ENCODE results near the gene GADL1.

Gene GADL1

DNA sequence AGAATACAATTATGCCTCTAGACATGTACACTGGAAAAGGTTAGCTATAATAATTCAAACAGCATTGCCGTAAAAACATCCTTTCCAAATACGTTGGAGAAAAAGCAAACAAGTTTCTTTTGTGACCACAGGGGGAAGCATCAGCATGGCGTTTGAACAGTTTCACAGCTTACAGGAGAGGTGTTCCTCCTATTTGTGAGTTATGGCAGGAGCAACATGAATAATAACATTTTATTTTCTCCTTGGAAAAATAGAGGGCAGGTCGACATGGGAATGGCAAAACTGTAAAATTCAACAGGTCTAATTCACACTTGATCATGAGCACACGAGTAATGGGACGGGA, 39.7 kb upstream of the GADL1 start:
- DNase-seq = no peak
- no peaks in the 10 kb centered on the region for H3K36me3 ChIP-seq
- intact Hi-C loops (cut with DNase I; ENCODE audit: low total_unique reads) = no loop called here
- peak overlapping the region; percentile 30 to 36 for H3K4me3 ChIP-seq
- peak overlapping the region; percentile 6 to 26 for H3K27ac ChIP-seq
- TF ChIP-seq, protein P1, sequence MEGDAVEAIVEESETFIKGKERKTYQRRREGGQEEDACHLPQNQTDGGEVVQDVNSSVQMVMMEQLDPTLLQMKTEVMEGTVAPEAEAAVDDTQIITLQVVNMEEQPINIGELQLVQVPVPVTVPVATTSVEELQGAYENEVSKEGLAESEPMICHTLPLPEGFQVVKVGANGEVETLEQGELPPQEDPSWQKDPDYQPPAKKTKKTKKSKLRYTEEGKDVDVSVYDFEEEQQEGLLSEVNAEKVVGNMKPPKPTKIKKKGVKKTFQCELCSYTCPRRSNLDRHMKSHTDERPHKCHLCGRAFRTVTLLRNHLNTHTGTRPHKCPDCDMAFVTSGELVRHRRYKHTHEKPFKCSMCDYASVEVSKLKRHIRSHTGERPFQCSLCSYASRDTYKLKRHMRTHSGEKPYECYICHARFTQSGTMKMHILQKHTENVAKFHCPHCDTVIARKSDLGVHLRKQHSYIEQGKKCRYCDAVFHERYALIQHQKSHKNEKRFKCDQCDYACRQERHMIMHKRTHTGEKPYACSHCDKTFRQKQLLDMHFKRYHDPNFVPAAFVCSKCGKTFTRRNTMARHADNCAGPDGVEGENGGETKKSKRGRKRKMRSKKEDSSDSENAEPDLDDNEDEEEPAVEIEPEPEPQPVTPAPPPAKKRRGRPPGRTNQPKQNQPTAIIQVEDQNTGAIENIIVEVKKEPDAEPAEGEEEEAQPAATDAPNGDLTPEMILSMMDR (IDR thresholded peaks at IDR 0.05) = peak; percentile 56 to 74
- no peaks in the 10 kb centered on the region for H3K27me3 ChIP-seq
- H3K4me1 ChIP-seq = peaks cover 0 to 17% (median 3%) of the 10 kb centered on the region in 4 donors
- no peaks in the 10 kb centered on the region for H3K9me3 ChIP-seq

DNA sequence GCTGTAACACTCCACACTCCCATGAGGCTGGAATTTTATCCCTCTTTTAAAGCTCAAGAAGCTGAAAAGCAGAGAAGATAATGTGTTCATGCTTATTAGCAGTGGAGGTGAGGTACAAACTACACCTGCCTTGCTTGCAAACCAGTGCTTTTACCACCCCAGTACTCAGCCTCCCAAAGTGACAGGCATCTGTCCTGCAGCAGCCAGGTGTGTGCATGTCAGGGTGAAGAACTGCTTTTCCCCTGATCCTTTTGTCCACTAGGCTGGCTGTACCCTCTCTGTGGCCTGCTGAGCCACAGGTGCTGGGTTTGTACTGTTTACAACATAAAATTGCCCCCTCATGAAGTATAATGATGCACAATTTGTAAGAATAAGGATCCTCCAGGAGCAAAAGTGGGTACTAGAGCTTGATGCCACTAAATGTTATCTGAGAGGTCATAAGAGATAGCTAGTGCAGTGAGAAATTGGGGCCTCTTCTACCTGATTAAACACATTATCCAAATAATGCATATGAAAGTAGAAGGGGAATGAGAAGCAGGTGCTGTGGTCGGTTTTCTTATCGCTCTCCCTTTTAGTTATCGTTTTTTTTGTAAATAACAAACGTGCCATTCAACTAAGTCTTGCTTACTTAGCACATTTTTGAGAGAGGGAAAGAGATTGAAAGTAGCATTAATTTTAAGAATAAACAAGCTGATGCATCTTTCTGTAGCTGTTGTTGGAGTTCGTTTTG, 39.2 kb upstream of the GADL1 start:
- no peak for DNase-seq
- no peaks in the 10 kb centered on the region for H3K27me3 ChIP-seq
- no peaks in the 10 kb centered on the region for H3K9me3 ChIP-seq
- H3K27ac ChIP-seq = peak overlapping the region; percentile 6 to 26
- peak overlapping the region; percentile 30 to 36 for H3K4me3 ChIP-seq
- TF ChIP-seq, protein P1 (IDR thresholded peaks at IDR 0.05) = no peak
- intact Hi-C loops (cut with DNase I; ENCODE audit: low total_unique reads) = no loop called here
- no peaks in the 10 kb centered on the region for H3K36me3 ChIP-seq
- H3K4me1 ChIP-seq = peaks cover 0 to 17% (median 3%) of the 10 kb centered on the region in 4 donors

DNA sequence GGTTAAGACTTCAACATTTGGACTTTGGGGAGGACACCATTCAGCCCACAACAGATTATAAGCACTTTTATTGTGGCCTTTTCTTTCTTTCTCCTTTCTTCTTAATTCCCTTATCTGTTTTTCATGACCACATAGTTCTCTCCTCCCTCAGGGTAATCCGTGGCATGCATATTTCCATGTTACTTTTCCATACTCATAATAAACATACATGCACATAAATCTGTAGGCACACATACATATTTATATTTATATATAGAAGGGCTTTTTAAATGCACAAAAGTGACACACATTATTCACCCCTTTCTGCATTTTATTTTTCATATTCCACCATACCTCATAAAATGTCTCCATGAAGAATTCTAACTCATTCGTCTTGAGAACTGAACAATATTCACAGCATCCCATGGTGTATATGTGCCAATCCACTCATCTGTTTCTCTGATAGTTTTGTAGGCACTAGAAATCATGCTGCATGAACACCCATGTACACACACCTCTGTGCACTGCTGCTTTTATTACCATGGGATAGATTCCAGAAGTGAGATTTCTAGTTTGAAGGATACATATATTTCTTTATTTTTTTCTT, 38.1 kb upstream of the GADL1 start:
- DNase-seq = no peak
- Histone ChIP-seq H3K27me3 (no peaks in the 10 kb centered on the region), H3K36me3 (no peaks in the 10 kb centered on the region), H3K4me3 (no peak overlapping the region), H3K27ac (no peak overlapping the region), H3K9me3 (no peaks in the 10 kb centered on the region), H3K4me1 (peaks cover 0 to 17% (median 3%) of the 10 kb centered on the region in 4 donors)
- TF ChIP-seq, protein P1 (IDR thresholded peaks at IDR 0.05) = no peak
- intact Hi-C loops (cut with DNase I; ENCODE audit: low total_unique reads) = no loop called here

DNA sequence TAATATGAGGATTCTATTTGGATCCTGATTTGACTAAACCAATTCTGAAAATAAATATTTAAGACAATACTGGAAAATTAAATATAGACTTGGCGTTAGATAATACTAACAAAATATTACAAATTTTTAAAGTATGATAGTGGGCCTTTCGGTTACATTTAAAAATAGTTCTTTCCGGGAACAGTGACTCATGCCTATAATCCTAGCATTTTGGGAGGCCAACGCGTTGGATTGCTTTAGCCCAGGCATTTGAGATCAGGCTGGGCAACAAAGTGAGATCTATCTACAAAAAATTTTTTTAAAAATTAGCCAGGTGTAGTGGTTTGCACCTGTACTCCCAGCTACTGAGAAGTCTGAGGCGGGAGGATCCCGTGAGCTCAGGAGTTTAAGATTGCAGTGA, 30.3 kb upstream of the GADL1 start:
- peak in 1 of 2 donors; percentile 67 for DNase-seq
- no peaks in the 10 kb centered on the region for H3K36me3 ChIP-seq

DNA sequence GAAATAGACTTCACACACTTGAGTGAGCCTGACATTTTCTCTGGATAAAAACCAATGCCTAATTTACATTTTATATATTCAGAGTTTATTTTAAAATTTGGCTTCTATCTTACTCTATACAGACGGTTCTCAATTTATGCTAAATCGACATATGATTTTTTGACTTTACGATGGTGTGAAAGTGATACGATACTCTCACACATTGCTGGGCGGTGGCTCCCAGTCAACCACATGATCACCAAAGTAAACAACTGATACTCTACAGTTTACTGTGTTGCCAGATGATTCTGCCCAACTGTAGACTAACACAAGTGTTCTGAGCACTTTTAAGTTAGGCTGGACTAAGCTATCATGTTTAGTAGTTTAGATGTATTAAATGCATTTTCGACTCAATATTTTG, 25.1 kb upstream of the GADL1 start:
- H3K27ac ChIP-seq = no peak overlapping the region
- intact Hi-C loops (cut with DNase I; ENCODE audit: low total_unique reads) = no loop called here
- TF ChIP-seq, protein P1 (IDR thresholded peaks at IDR 0.05) = no peak
- H3K36me3 ChIP-seq = no peaks in the 10 kb centered on the region
- DNase-seq = no peak
- no peaks in the 10 kb centered on the region for H3K27me3 ChIP-seq
- no peaks in the 10 kb centered on the region for H3K9me3 ChIP-seq
- peaks cover 0 to 15% (median 2%) of the 10 kb centered on the region in 4 donors for H3K4me1 ChIP-seq
- H3K4me3 ChIP-seq = no peak overlapping the region

More for the DNA sequence above, 30.3 kb upstream of the GADL1 start:
- intact Hi-C loops (cut with DNase I; ENCODE audit: low total_unique reads) = no loop called here
- Histone ChIP-seq H3K27ac (peak overlapping the region; percentile 37 to 64), H3K9me3 (no peaks in the 10 kb centered on the region), H3K4me1 (peaks cover 0 to 27% (median 10%) of the 10 kb centered on the region in 4 donors), H3K27me3 (no peaks in the 10 kb centered on the region), H3K4me3 (no peak overlapping the region)
- TF ChIP-seq, protein P1 (IDR thresholded peaks at IDR 0.05) = no peak

Data from tibial artery (tissue), 4 donors.